Measurements from ENCODE around the gene ZNF212.
"Not testable (repeated sequence)": the region's sequence is repeated elsewhere in the genome, so short reads cannot be mapped to it uniquely, and the experiment has no call there.

Gene ZNF212

GRCh38 chr7:149255174-149255573, 15.7 kb downstream of the ZNF212 start:
- DNase-seq: no peak

DNA sequence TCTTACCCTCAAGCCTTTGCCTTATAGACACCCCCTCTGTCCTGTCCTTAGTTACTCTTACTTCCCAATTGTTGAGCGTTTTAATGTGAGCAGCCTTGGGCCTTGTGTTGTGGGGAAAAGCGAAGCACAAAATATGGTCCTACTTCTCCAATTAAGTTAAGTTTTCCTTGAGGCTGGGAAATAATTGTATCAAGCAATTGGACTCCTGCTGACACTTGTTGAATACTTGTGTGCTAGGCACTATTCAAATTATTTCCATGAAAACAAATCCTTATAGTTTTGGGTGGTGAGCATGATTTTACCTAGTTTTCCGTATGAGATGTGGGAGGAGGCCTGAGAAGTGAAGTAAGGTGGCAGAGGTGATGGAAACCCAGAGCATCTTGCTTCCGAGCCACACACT, 17.1 kb downstream of the ZNF212 start:
- no peak for DNase-seq

- DNase-seq: no peak
Measured at GRCh38 chr7:149257146-149257545, 17.7 kb downstream of the ZNF212 start.

GRCh38 chr7:149261316-149261828, 21.9 kb downstream of the ZNF212 start:
- no peak for DNase-seq

DNA sequence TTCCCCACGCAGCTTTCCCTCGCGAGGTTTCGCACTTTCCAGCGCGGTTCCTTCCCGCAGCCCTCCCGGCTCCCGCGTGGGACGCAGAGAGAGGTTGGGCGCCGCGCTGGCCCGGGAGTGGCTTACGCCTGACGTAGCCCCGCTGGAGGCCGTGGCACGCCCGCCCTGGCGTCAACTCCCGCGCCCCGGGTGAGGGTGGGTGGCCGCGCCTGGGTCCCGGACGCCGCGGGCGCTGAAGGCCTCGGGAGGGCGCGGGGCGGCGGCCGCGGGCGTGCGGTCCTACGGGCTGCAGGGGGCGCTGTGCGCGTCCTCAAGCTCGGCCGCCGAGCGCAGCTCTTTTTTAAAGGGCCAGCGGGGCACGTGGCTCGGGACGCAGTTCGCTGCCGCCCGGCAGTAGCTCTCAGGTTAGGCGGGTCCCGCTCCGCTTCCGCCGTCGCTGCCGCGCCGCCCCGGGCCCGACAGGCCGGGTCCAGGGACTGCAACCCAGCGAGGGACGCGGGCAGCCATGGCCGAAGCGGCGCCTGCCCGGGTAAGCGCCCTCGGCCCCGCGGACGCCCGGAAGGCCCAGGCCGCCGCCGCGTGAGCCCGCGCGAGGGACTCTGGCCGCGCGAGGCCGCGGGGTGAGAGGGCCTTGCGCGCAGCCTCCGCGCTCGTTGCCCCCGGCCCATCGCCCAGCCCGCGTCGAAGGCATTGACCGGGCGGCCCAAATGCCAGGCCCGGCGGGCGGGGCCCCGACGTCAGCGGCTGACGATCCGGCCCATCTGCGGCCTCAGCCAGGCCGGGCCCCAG, 22.6 kb downstream of the ZNF212 start, which contains the start of gene ZNF783:
TSS of gene ZNF783 (plus strand) at position 368 of the 789 bp plus-strand sequence. CDS start at position 506, 138 bp downstream.
- peak; percentile 41 for DNase-seq

- no peak for DNase-seq
Measured at GRCh38 chr7:149266451-149266850, 27.0 kb downstream of the ZNF212 start.

GRCh38 chr7:149267733-149268132, 28.3 kb downstream of the ZNF212 start:
- no peak for DNase-seq

DNA sequence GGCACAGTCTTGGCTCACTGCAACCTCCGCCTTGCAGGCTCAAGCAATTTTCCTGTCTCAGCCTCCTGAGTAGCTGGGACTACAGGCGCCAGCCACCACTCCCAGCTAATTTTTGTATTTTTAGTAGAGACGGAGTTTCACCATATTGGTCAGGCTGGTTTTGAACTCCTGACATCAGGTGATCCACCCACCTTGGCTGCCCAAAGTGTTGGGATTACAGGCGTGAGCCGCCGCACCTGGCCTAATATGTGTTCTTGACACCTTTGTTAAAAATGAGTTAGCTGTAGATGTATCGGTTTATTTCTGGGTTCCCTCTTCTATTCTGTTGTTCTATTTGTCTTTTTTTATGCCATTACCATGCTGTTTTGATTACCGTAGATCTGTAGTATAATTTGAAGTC, 35.0 kb downstream of the ZNF212 start:
- not testable (repeated sequence) for DNase-seq

DNA sequence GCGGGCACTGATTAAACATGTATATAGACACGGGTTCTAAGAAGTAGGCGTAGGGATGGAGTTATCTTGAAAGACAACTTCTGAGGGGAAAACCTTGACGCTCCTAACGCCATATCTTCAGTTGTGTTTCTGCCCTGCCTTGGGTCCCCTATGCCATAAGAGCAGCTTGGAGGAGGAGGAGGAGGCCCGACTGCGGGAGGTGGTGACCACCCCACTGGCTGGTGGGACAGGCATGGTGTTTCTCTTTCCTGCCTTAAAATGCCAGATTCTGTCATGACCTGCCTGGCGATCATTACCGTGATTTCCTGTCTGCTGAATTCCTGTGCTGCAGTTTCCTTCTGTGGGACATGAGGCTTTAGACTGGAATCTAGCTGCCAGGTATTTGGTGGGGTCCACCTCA, 38.4 kb downstream of the ZNF212 start:
- DNase-seq: no peak

- DNase-seq: no peak
Measured at GRCh38 chr7:149278396-149278795, 38.9 kb downstream of the ZNF212 start.

GRCh38 chr7:149279111-149279743, 39.8 kb downstream of the ZNF212 start:
- DNase-seq: no peak

DNA sequence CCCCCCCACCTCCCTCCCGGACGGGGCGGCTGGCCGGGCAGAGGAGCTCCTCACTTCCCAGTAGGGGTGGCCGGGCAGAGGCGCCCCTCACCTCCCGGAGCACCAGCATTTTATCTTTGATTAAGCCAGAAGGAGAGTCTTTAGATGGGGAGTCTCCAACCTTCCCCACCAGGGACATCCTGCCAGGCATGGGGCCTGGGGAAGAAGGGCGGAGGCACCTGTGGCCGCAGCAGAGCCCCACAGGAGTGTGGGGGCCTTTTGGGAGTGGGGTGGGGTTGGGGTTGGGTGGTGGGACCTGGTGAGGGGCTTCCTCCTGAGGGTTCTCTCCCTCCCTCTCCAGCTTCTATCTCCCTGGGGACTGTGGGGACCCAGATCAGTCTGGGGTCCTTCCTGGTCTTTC, 40.7 kb downstream of the ZNF212 start:
- DNase-seq: no peak

DNA sequence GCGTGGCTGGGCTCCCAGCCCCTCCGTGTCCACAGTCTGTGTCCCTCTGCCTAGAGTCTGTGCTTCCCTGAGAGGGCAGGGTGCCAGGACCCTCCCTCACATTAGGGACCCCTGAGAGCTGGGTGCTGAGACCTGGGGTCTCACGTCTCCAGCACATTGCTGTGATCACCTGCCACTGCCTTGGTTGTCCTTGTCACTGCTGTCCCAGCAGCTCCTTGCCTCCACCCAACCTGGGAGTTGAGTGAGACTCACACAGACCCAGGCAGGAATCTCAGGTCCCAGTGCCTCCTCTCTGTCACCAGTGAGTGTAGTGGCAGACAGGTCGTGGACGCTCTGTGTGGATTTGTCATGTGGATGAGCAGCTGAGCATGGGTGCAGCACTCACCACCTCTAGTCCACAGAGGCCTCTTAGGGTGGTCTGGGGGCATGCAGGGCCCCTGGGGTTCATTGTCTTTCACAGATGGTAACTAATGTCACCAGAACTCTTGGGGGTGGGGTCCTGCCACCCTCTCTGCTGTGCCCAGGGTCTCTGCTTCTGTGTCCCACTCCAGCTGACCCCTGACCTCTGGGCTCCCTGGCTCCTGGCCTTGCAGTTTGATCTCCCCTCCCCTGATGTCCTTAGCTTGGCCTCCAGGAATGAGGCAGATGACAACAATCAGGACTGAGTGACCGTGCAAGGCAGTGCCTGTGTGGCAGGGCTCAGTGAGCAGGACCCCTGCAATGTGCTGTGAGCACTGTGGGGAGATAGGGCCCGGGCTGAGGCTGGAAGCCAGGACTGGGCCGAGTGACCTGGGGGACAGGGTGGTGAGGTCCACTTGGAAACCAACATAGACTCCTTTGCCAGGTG, 41.4 kb downstream of the ZNF212 start:
- no peak for DNase-seq

DNA sequence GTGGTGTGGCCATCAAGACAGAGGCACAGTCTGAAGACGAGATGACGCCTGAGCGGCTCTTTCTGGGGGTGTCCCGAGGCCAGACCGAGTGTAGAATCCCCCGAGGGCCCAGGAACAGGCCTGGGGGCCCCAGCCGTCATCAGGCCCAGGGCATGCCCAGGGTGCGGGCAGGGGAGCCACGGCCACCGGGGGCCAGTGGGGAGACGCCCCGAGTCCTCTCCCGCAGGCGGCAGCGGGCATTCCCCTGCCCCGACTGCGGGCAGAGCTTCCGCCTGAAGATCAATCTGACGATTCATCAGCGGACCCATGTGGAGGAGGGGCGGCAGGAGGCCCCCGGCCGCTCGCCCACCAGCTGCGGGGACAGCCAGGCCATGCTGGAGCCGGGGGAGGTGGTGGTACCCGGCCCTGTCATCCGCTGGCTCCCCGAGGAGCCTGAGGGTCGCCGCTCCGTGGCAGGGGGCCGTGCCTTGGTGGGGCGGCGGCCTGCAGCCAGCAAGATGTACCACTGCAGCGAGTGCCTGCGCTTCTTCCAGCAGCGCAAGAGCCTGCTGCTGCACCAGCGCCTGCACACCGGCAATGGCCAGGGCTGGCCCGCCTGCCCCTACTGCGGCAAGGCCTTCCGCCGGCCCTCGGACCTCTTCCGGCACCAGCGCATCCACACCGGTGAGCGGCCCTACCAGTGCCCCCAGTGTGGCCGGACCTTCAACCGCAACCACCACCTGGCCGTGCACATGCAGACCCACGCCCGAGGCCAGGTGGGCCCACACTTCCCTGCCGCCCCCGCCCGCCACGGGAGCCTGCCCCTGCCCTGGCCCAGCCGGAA, 42.3 kb downstream of the ZNF212 start:
- no peak for DNase-seq

DNA sequence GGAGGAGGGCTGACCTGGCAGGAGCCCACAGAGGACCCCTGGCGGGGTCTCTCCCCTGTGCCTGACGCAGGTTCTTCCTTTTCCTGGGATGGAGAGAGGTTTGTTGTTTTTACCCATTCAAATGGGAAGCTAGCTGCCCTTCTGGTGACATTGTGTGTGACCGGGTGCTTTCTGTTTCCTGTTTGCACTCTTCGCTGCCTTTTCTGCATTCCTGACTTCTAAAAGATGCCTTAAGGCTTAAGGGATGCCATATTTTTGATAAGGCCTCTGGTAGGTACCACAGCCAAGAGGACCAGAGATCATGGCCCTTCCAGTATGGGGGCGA, 42.8 kb downstream of the ZNF212 start:
- no peak for DNase-seq

GRCh38 chr7:149283321-149283720, 43.9 kb downstream of the ZNF212 start:
- DNase-seq: no peak

GRCh38 chr7:149284343-149284742, 44.9 kb downstream of the ZNF212 start:
- peak; percentile 2 for DNase-seq

- peak; percentile 83 for DNase-seq
Measured at GRCh38 chr7:149284850-149285585, 45.6 kb downstream of the ZNF212 start.

- DNase-seq: no peak
Measured at GRCh38 chr7:149285603-149286002, 46.2 kb downstream of the ZNF212 start.

GRCh38 chr7:149286811-149287400, 47.5 kb downstream of the ZNF212 start:
- no peak for DNase-seq

DNA sequence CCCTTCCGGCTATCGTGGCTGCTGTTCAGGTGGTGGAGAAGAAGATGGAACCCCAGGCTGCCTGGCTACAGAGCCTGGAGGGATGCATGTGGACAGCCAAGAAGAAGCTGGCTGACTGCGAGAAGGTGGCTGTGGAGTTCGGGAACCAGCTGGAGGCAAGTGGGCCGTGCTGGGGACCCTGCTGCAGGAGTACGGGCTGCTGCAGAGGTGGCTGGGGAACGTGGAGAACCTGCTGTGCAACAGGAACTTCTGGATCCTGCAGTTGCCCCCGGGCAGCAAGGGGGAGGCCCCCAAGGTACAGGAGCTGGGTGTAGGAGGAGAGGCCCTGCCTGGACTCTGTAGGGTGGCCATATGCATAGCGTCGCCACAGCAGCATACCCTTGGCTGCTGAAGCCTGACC, 48.2 kb downstream of the ZNF212 start:
- DNase-seq: no peak
